ENCODE measurements around the gene ADD3.

DNA sequence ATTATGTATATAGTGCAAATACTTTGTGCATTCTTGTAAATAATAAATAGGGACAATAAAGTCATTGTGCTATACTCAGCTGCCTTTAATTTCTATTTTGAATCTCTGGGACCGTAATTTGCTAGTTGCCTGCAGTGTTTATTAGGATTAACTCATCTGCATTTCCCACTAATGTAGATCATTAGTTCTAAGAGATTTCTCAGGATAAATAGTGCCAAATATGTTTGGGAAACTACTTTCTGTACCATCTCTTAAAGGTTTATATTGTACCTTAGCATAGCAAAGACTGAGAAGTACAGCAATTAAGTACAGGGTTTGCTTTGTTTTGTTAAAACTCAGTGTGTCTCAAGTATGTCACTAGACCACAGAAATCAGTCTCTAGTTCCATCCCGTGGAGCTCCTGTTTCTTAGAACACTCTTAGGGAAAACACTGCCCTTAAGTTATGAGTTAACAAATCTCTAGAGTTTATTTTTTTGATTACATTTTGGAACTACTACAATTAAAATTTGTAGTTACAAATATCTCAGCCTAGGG is 26.0 kb downstream of the ADD3 start:
- TF ChIP-seq ZFHX2 (tag by site-specific recombination; conservative IDR thresholded peaks at IDR 0.05) (no peak), ZNF639 (tag by site-specific recombination; IDR thresholded peaks at IDR 0.05) (no peak), ZNF324 (tag by site-specific recombination; IDR thresholded peaks at IDR 0.05) (no peak), IKZF3 (tag by site-specific recombination; IDR thresholded peaks at IDR 0.05) (no peak), YY2 (tag by site-specific recombination; IDR thresholded peaks at IDR 0.05) (no peak), SALL2 (tag by site-specific recombination; IDR thresholded peaks at IDR 0.05; ENCODE audit: borderline replicate concordance) (no peak), FEZF1 (tag by site-specific recombination; IDR thresholded peaks at IDR 0.05) (no peak), ZNF48 (tag by site-specific recombination; IDR thresholded peaks at IDR 0.05) (no peak), REST (tag by site-specific recombination; IDR thresholded peaks at IDR 0.05) (no peak), ZBTB8A (tag by site-specific recombination; IDR thresholded peaks at IDR 0.05) (no peak), ZNF560 (tag by site-specific recombination; IDR thresholded peaks at IDR 0.05; ENCODE audit: borderline replicate concordance) (no peak)
- TF ChIP-seq, protein P1, sequence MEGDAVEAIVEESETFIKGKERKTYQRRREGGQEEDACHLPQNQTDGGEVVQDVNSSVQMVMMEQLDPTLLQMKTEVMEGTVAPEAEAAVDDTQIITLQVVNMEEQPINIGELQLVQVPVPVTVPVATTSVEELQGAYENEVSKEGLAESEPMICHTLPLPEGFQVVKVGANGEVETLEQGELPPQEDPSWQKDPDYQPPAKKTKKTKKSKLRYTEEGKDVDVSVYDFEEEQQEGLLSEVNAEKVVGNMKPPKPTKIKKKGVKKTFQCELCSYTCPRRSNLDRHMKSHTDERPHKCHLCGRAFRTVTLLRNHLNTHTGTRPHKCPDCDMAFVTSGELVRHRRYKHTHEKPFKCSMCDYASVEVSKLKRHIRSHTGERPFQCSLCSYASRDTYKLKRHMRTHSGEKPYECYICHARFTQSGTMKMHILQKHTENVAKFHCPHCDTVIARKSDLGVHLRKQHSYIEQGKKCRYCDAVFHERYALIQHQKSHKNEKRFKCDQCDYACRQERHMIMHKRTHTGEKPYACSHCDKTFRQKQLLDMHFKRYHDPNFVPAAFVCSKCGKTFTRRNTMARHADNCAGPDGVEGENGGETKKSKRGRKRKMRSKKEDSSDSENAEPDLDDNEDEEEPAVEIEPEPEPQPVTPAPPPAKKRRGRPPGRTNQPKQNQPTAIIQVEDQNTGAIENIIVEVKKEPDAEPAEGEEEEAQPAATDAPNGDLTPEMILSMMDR (tag by site-specific recombination; IDR thresholded peaks at IDR 0.05), result no peak
- TF ChIP-seq, protein P2, sequence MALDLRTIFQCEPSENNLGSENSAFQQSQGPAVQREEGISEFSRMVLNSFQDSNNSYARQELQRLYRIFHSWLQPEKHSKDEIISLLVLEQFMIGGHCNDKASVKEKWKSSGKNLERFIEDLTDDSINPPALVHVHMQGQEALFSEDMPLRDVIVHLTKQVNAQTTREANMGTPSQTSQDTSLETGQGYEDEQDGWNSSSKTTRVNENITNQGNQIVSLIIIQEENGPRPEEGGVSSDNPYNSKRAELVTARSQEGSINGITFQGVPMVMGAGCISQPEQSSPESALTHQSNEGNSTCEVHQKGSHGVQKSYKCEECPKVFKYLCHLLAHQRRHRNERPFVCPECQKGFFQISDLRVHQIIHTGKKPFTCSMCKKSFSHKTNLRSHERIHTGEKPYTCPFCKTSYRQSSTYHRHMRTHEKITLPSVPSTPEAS (tag by site-specific recombination; IDR thresholded peaks at IDR 0.05), result no peak
- TF ChIP-seq, protein P3, sequence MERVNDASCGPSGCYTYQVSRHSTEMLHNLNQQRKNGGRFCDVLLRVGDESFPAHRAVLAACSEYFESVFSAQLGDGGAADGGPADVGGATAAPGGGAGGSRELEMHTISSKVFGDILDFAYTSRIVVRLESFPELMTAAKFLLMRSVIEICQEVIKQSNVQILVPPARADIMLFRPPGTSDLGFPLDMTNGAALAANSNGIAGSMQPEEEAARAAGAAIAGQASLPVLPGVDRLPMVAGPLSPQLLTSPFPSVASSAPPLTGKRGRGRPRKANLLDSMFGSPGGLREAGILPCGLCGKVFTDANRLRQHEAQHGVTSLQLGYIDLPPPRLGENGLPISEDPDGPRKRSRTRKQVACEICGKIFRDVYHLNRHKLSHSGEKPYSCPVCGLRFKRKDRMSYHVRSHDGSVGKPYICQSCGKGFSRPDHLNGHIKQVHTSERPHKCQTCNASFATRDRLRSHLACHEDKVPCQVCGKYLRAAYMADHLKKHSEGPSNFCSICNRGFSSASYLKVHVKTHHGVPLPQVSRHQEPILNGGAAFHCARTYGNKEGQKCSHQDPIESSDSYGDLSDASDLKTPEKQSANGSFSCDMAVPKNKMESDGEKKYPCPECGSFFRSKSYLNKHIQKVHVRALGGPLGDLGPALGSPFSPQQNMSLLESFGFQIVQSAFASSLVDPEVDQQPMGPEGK (tag by site-specific recombination; IDR thresholded peaks at IDR 0.05), result no peak

Data from HEK293 (cell line).